ENCODE measurements around the gene SUPT6H. TPM values are rescaled to one million over a fixed set of nuclear protein-coding genes. Genes with fewer than 3 reads are reported as not detected.

SUPT6H gene
- polyA plus RNA-seq, 1 donor from 2014 or later, result 19.0 TPM

DNA sequence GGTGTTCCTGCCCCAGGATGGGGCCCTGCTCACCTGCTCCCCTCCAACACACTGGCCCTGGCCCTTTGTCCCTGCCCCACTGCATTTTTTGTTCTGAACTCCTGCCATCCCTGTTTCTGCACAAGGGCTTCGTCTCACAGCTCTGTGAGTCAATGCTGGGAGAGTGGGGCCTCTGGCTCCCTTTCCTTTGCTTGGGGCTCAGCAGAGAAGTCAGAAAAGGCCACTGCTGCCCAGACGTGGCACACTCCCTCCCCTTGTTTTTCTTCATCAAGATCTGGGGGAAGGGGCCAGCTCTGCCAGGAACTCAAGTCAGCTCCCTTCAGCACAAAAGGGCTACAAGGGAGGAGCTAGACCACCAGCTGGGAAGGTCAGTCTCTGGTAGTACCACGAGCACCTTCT is 40.7 kb downstream of the SUPT6H start:
- no peak overlapping the region for H3K27ac ChIP-seq (ENCODE audit: low read length)
- no peaks in the 10 kb centered on the region for H3K79me2 ChIP-seq (replicated peaks; ENCODE audit: insufficient read depth, low read length)
- H3K4me3 ChIP-seq (ENCODE audit: low read length), result no peak overlapping the region
- no peak for TF ChIP-seq MXI1 (conservative IDR thresholded peaks at IDR 0.05; ENCODE audit: poor library complexity, severe bottlenecking)
- TF ChIP-seq POLR2AphosphoS5 (IDR thresholded peaks at IDR 0.05), result no peak
- TF ChIP-seq, protein P1, sequence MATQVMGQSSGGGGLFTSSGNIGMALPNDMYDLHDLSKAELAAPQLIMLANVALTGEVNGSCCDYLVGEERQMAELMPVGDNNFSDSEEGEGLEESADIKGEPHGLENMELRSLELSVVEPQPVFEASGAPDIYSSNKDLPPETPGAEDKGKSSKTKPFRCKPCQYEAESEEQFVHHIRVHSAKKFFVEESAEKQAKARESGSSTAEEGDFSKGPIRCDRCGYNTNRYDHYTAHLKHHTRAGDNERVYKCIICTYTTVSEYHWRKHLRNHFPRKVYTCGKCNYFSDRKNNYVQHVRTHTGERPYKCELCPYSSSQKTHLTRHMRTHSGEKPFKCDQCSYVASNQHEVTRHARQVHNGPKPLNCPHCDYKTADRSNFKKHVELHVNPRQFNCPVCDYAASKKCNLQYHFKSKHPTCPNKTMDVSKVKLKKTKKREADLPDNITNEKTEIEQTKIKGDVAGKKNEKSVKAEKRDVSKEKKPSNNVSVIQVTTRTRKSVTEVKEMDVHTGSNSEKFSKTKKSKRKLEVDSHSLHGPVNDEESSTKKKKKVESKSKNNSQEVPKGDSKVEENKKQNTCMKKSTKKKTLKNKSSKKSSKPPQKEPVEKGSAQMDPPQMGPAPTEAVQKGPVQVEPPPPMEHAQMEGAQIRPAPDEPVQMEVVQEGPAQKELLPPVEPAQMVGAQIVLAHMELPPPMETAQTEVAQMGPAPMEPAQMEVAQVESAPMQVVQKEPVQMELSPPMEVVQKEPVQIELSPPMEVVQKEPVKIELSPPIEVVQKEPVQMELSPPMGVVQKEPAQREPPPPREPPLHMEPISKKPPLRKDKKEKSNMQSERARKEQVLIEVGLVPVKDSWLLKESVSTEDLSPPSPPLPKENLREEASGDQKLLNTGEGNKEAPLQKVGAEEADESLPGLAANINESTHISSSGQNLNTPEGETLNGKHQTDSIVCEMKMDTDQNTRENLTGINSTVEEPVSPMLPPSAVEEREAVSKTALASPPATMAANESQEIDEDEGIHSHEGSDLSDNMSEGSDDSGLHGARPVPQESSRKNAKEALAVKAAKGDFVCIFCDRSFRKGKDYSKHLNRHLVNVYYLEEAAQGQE (IDR thresholded peaks at IDR 0.05; ENCODE audit: borderline replicate concordance), result no peak
- TF ChIP-seq, protein P2, sequence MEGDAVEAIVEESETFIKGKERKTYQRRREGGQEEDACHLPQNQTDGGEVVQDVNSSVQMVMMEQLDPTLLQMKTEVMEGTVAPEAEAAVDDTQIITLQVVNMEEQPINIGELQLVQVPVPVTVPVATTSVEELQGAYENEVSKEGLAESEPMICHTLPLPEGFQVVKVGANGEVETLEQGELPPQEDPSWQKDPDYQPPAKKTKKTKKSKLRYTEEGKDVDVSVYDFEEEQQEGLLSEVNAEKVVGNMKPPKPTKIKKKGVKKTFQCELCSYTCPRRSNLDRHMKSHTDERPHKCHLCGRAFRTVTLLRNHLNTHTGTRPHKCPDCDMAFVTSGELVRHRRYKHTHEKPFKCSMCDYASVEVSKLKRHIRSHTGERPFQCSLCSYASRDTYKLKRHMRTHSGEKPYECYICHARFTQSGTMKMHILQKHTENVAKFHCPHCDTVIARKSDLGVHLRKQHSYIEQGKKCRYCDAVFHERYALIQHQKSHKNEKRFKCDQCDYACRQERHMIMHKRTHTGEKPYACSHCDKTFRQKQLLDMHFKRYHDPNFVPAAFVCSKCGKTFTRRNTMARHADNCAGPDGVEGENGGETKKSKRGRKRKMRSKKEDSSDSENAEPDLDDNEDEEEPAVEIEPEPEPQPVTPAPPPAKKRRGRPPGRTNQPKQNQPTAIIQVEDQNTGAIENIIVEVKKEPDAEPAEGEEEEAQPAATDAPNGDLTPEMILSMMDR (IDR thresholded peaks at IDR 0.05; ENCODE audit: poor library complexity, severe bottlenecking), result no peak
- no peak for TF ChIP-seq EZH2 (IDR thresholded peaks at IDR 0.05; ENCODE audit: borderline replicate concordance, insufficient read depth, low read length, poor library complexity, severe bottlenecking)
- no peak for TF ChIP-seq TAF1 (IDR thresholded peaks at IDR 0.05; ENCODE audit: low read depth)
- no peak for TF ChIP-seq RAD21 (conservative IDR thresholded peaks at IDR 0.05)
- no peak for TF ChIP-seq EP300 (conservative IDR thresholded peaks at IDR 0.05; ENCODE audit: poor library complexity, severe bottlenecking)
- TF ChIP-seq SMC3 (conservative IDR thresholded peaks at IDR 0.05; ENCODE audit: poor library complexity), result no peak
- H3K9ac ChIP-seq (ENCODE audit: low read length), result no peak overlapping the region
- H3K9me2 ChIP-seq (ENCODE audit: insufficient read depth, low read length), result no peaks in the 10 kb centered on the region
- H4K20me1 ChIP-seq (ENCODE audit: insufficient read depth), result no peaks in the 10 kb centered on the region
- no peaks in the 10 kb centered on the region for H3F3A ChIP-seq (ENCODE audit: insufficient read depth, low read length, poor library complexity, severe bottlenecking)
- no peaks in the 10 kb centered on the region for H3K9me3 ChIP-seq (ENCODE audit: low read length)
- H3K4me2 ChIP-seq (ENCODE audit: low read length), result no peak overlapping the region
- peaks cover 5% of the 10 kb centered on the region for H3K36me3 ChIP-seq (ENCODE audit: insufficient read depth, low read length)
- no peaks in the 10 kb centered on the region for H3K27me3 ChIP-seq (ENCODE audit: insufficient read depth, low read depth, low read length)
- H2AFZ ChIP-seq (ENCODE audit: low read depth, low read length), result no peak overlapping the region

DNA sequence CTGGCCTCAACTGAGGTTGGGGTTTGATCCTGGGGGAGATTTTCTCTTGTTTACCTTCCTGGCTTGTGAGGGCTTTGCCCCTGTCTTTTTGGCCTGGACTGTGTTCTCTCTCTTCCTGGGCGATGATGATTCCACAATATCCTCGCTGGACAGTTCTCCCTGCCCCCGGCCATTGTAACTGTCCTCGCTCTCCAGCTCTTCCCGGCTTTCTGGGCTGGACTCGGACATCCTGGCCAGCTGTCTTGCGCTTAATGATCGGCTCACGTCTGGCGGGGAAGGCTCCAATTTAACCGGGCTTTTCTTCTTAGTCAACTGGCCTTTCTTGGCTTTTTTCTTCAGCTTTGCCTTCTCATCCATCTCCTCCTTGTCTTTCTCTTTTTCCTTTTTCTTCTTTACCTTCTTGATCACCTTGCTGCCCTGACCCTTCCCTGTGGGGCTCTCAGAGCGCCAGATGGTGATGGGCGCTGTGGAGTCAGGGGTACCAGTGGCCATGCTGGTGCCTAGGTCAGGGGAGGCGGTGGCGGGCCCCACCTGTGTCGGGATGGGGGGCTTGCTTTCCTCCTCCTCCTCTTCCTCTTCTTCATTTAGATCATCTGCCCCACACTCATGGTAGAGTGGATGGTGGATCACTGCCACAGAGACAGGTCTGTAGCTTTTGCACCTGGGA is 41.7 kb downstream of the SUPT6H start:
- Histone ChIP-seq H3K27me3 (ENCODE audit: insufficient read depth, low read depth, low read length) (no peaks in the 10 kb centered on the region), H3K79me2 (replicated peaks; ENCODE audit: insufficient read depth, low read length) (no peaks in the 10 kb centered on the region), H2AFZ (ENCODE audit: low read depth, low read length) (no peak overlapping the region), H3K36me3 (ENCODE audit: insufficient read depth, low read length) (peaks cover 5% of the 10 kb centered on the region), H3K4me3 (ENCODE audit: low read length) (no peak overlapping the region), H3K4me2 (ENCODE audit: low read length) (no peak overlapping the region), H3K9ac (ENCODE audit: low read length) (no peak overlapping the region), H3F3A (ENCODE audit: insufficient read depth, low read length, poor library complexity, severe bottlenecking) (no peaks in the 10 kb centered on the region), H3K9me2 (ENCODE audit: insufficient read depth, low read length) (no peaks in the 10 kb centered on the region), H4K20me1 (ENCODE audit: insufficient read depth) (no peaks in the 10 kb centered on the region), H3K27ac (ENCODE audit: low read length) (no peak overlapping the region), H3K9me3 (ENCODE audit: low read length) (no peaks in the 10 kb centered on the region)
- no peak for TF ChIP-seq TAF1 (IDR thresholded peaks at IDR 0.05; ENCODE audit: low read depth)
- TF ChIP-seq SMC3 (conservative IDR thresholded peaks at IDR 0.05; ENCODE audit: poor library complexity), result no peak
